GM23338 (cell line): ENCODE measurements around the gene MAT2B. TPM values are rescaled to one million over a fixed set of nuclear protein-coding genes. Genes with fewer than 3 reads are reported as not detected.

Experiments used
- ATAC-seq: fragments of 200-7000 bp; cut with Tn5 transposase; 3 replicates; pipeline ENCODE4 v1.9.1; 2020
- DNase-seq: peaks from one replicate; pipeline ENCODE4 v3.0.0-alpha.2; 2015; ENCODE audit warnings: low spot score
- H2AFZ ChIP-seq: fragments of 200-600 bp; sonication (generic); 2 replicates; pipeline ENCODE4 v1.8.0; 2016; ENCODE audit warnings: antibody characterized with exemption, mild to moderate bottlenecking, moderate library complexity
- H3F3A ChIP-seq: fragments of 200-600 bp; sonication (generic); replicated peaks from 2 replicates; pipeline ENCODE4 v1.8.0; 2017; ENCODE audit warnings: antibody characterized with exemption, mixed run types, low read depth
- H3K27ac ChIP-seq: fragments of 200-600 bp; sonication (generic); 2 replicates; pipeline ENCODE4 v1.6.1; 2016; ENCODE audit warnings: low read depth
- H3K27me3 ChIP-seq: fragments of 200-600 bp; sonication (generic); 2 replicates; pipeline ENCODE4 v1.8.0; 2016; ENCODE audit warnings: mild to moderate bottlenecking, mixed run types, moderate library complexity; ENCODE audit not compliant: insufficient read depth
- H3K36me3 ChIP-seq: fragments of 200-600 bp; sonication (generic); 2 replicates; pipeline ENCODE4 v1.8.0; 2016; ENCODE audit warnings: mild to moderate bottlenecking; ENCODE audit not compliant: insufficient read depth
- H3K4me1 ChIP-seq: fragments of 200-600 bp; sonication (generic); 2 replicates; pipeline ENCODE4 v1.8.0; 2016; ENCODE audit warnings: mild to moderate bottlenecking, moderate library complexity; ENCODE audit not compliant: insufficient read depth
- H3K4me2 ChIP-seq: fragments of 200-600 bp; sonication (generic); 2 replicates; pipeline ENCODE4 v1.7.1; 2017; ENCODE audit warnings: mixed run types
- H3K4me3 ChIP-seq: fragments of 200-600 bp; sonication (generic); 2 replicates; pipeline ENCODE4 v1.6.1; 2016; ENCODE audit warnings: mixed run types
- H3K79me2 ChIP-seq: fragments of 200-600 bp; sonication (generic); replicated peaks from 2 replicates; pipeline ENCODE4 v1.8.0; 2017; ENCODE audit warnings: mild to moderate bottlenecking; ENCODE audit not compliant: insufficient read depth
- H3K9me2 ChIP-seq: fragments of 200-600 bp; sonication (generic); 2 replicates; pipeline ENCODE4 v1.8.0; 2017; ENCODE audit not compliant: insufficient read depth
- H4K20me1 ChIP-seq: fragments of 200-600 bp; sonication (generic); replicated peaks from 2 replicates; pipeline ENCODE4 v1.8.0; 2017; ENCODE audit warnings: mild to moderate bottlenecking; ENCODE audit not compliant: insufficient read depth
- H3K27ac Mint-ChIP-seq: 2 replicates; pipeline ENCODE4 v1.8.0; 2020; ENCODE audit warnings: inconsistent platforms, mild to moderate bottlenecking, moderate library complexity, mixed read lengths
- H3K27me3 Mint-ChIP-seq: 3 replicates; pipeline ENCODE4 v1.8.0; 2022; ENCODE audit warnings: low read depth, mild to moderate bottlenecking, moderate library complexity, mixed read lengths, inconsistent platforms; ENCODE audit not compliant: insufficient read depth, poor library complexity
- H3K36me3 Mint-ChIP-seq: 3 replicates; pipeline ENCODE4 v1.8.0; 2021; ENCODE audit warnings: low read depth, mild to moderate bottlenecking, inconsistent platforms, moderate library complexity, mixed read lengths
- H3K4me1 Mint-ChIP-seq: 3 replicates; pipeline ENCODE4 v1.8.0; 2020; ENCODE audit warnings: mild to moderate bottlenecking, inconsistent platforms, mixed read lengths
- H3K4me3 Mint-ChIP-seq: 3 replicates; pipeline ENCODE4 v1.8.0; 2021; ENCODE audit warnings: moderate library complexity, mild to moderate bottlenecking, inconsistent platforms, mixed read lengths
- H3K9me3 Mint-ChIP-seq: 3 replicates; pipeline ENCODE4 v1.8.0; 2020; ENCODE audit warnings: moderate library complexity, mild to moderate bottlenecking, inconsistent platforms, mixed read lengths
- CREB1 ChIP-seq: fragments of 250-450 bp; sonication (Bioruptor Pico); IDR thresholded peaks from 2 replicates; pipeline ENCODE4 v1.5.0; 2020; ENCODE audit warnings: low read depth, mild to moderate bottlenecking, moderate library complexity
- CTCF ChIP-seq, 2 experiments: fragments of 200-600 bp in 1 of 2; sonication (generic) in 1 of 2; conservative IDR thresholded peaks; 2 replicates each; pipeline versions ENCODE4 v1.5.1 to v1.6.1; 2016 to 2017; ENCODE audit warnings: antibody characterized with exemption in 2 of 2, low read depth in 2 of 2, mild to moderate bottlenecking in 2 of 2, moderate library complexity in 1 of 2
- ETS1 ChIP-seq: IDR thresholded peaks from 2 replicates; pipeline ENCODE4 v1.6.1; 2016; ENCODE audit warnings: antibody characterized with exemption
- EZH2 ChIP-seq: fragments of 200-600 bp; sonication (generic); IDR thresholded peaks from one replicate; pipeline ENCODE4 v1.8.0; 2017; ENCODE audit warnings: antibody characterized with exemption, mild to moderate bottlenecking, low read depth; ENCODE audit not compliant: unreplicated experiment
- EZH2phosphoT487 ChIP-seq: fragments of 200-600 bp; sonication (generic); IDR thresholded peaks from one replicate; pipeline ENCODE4 v1.8.1; 2018; ENCODE audit warnings: antibody characterized with exemption; ENCODE audit not compliant: unreplicated experiment
- JUNB ChIP-seq: IDR thresholded peaks from one replicate; pipeline ENCODE4 v1.6.1; 2016; ENCODE audit warnings: antibody characterized with exemption; ENCODE audit not compliant: unreplicated experiment
- NANOG ChIP-seq: IDR thresholded peaks from 2 replicates; pipeline ENCODE4 v1.6.1; 2016; ENCODE audit warnings: antibody characterized with exemption, borderline replicate concordance
- POLR2AphosphoS5 ChIP-seq: IDR thresholded peaks from 2 replicates; pipeline ENCODE4 v1.6.1; 2016; ENCODE audit warnings: antibody characterized with exemption, low read depth
- REST ChIP-seq: IDR thresholded peaks from one replicate; pipeline ENCODE4 v1.6.1; 2018; ENCODE audit warnings: antibody characterized with exemption; ENCODE audit not compliant: unreplicated experiment
- STAT1 ChIP-seq: IDR thresholded peaks from one replicate; pipeline ENCODE4 v1.6.1; 2016; ENCODE audit warnings: antibody characterized with exemption; ENCODE audit not compliant: unreplicated experiment
- ZNF114 ChIP-seq: fragments of 250-450 bp; sonication (Bioruptor Pico); IDR thresholded peaks from 2 replicates; pipeline ENCODE4 v1.5.0; 2020; ENCODE audit warnings: mild to moderate bottlenecking, moderate library complexity
- ZNF331 ChIP-seq: fragments of 250-450 bp; sonication (Bioruptor Pico); IDR thresholded peaks from 2 replicates; pipeline ENCODE4 v1.5.0; 2020; ENCODE audit warnings: low read depth, mild to moderate bottlenecking, moderate library complexity
- ZNF462 ChIP-seq: fragments of 250-450 bp; sonication (Bioruptor Pico); IDR thresholded peaks from 2 replicates; pipeline ENCODE4 v1.5.0; 2020; ENCODE audit warnings: mild to moderate bottlenecking, moderate library complexity
- polyA plus RNA-seq: library from polyadenylated mRNA; unstranded; fragments of >200 nt; fragmentation: Nextera tagmentation; extraction: Ambion mirVana; gene quantifications from 2 replicates; pipeline ENCODE4 v1.2.1, GENCODE V29; 2016
- total RNA-seq: library from RNA; depleted of rRNA; stranded (reverse); fragments of >200 nt; shearing (Covaris generic); gene quantifications from 2 replicates; pipeline ENCODE4 v1.2.3, GENCODE V29; 2014

The MAT2B gene
- total and polyA plus RNA-seq, 2 experiments from 2014 or later, result 81.4 to 120 TPM

DNA sequence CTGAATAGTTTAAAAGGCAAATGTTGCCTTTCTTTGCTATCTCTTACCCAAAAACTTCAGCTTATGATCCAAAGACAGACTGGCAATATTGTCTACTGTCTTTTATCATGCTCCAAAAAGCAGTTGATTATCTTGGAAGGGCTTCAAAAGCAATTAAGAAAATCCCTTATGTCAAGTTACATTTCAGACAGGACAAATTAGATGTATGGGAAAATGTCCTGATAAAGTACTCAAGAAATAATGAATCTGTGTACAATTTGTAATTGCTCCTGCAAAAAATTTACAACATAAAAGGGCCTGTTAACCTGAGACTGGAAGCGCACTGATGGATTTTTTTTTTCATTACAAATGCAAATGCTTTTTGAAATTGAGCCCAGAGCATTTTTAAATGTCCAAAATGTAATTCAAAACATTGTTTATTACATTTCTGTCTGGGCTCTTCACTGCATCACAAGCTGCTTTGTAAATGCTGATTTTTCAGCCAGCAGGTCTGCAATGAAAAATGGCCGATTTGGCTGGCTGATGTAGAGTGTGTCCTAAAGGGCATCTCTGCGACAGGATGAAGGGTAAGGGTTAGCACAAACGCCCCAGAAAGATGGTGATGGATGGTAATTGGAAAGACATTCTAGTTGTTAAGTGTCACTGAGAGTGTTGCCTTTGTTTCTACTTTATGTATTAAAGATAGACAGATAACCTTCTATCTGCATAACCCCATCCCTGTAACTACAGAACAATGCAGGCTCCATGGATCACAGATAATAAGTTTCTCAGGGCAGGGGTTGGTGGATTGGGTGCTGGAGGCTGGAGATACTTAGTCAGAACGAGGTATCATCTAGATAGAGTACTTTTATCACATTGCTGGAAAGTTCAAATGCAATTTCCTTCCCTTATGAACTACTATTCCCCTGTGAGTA, 27.0 kb downstream of the MAT2B start:
- H3K27me3 Mint-ChIP-seq, result peaks cover 9% of the 10 kb centered on the region
- Histone ChIP-seq H4K20me1 (no peaks in the 10 kb centered on the region), H3K9me2 (no peaks in the 10 kb centered on the region), H3K4me3 (no peak overlapping the region), H3K27me3 (no peaks in the 10 kb centered on the region), H3K27ac (peak overlapping the region; percentile 57), H3K79me2 (no peaks in the 10 kb centered on the region), H3K36me3 (no peaks in the 10 kb centered on the region), H3K4me1 (peaks cover 38% of the 10 kb centered on the region), H2AFZ (no peak overlapping the region), H3K4me2 (peak overlapping the region; percentile 64), H3F3A (0 out of 2 replicates have a peak, but pooled peaks cover 3% of the 10 kb centered on the region)
- no peaks in the 10 kb centered on the region for H3K36me3 Mint-ChIP-seq
- TF ChIP-seq STAT1 (no peak), REST (no peak), JUNB (no peak), ZNF331 (CRISPR knock-in tag) (no peak), ZNF114 (CRISPR knock-in tag) (no peak), CREB1 (CRISPR knock-in tag) (no peak), EZH2phosphoT487 (no peak), EZH2 (no peak), ETS1 (no peak), ZNF462 (CRISPR knock-in tag) (no peak), POLR2AphosphoS5 (no peak), CTCF (conservative IDR thresholded peaks at IDR 0.05; ENCODE audit: low read depth in 2 of 2) (no peak), NANOG (no peak)
- peak; percentile 22 for DNase-seq
- H3K9me3 Mint-ChIP-seq, result peaks cover 6% of the 10 kb centered on the region; the same call in 1 of the 3 replicates
- no peak; the same call in 2 of the 3 replicates for ATAC-seq
- 0 out of 2 replicates have a peak overlapping the region, but pooled peaks have one; percentile 8 for H3K27ac Mint-ChIP-seq
- no peak overlapping the region for H3K4me3 Mint-ChIP-seq
- H3K4me1 Mint-ChIP-seq, result peaks cover 47% of the 10 kb centered on the region
